Esophagus squamous epithelium (tissue), 5 donors: Measurements from ENCODE around the gene COL7A1. TPM values are rescaled to one million over a fixed set of nuclear protein-coding genes. Genes with fewer than 3 reads are reported as not detected.

ENCODE experiments used
- DNase-seq: peaks from one replicate; lab custom pipeline; 2025; lab: John Stamatoyannopoulos, UW
- H3K27ac ChIP-seq, 4 donors: fragments of 200-600 bp; sonication (generic); one replicate each; pipeline ENCODE4 v1.5.1; 2016 to 2019; ENCODE audit warnings: mild to moderate bottlenecking in 1 of 4
- H3K27me3 ChIP-seq, 4 donors: fragments of 200-600 bp; sonication (generic); 1 replicate in 3 of 4; 2 replicates in 1 of 4; pipeline versions ENCODE4 v1.5.1 to v1.6.0; 2017 to 2021; ENCODE audit warnings: antibody characterized with exemption in 1 of 4
- H3K36me3 ChIP-seq, 3 donors: fragments of 200-600 bp; sonication (generic); one replicate each; pipeline ENCODE4 v1.5.1; 2016 to 2019
- H3K4me1 ChIP-seq, 3 donors: fragments of 200-600 bp; sonication (generic); one replicate each; pipeline ENCODE4 v1.5.1; 2017 to 2019
- H3K4me3 ChIP-seq, 4 donors: fragments of 200-600 bp; sonication (generic); 1 replicate in 3 of 4; 2 replicates in 1 of 4; pipeline ENCODE4 v1.5.1; 2016 to 2019; ENCODE audit warnings: mild to moderate bottlenecking in 2 of 4, moderate library complexity in 1 of 4
- H3K9me3 ChIP-seq, 3 donors: fragments of 200-600 bp; sonication (generic); one replicate each; pipeline ENCODE4 v1.5.1; 2016 to 2019
- POLR2A ChIP-seq, 4 donors: fragments of 450-650 bp; IDR thresholded peaks; one replicate each; pipeline ENCODE4 v1.6.1; 2017; ENCODE audit warnings: antibody characterized with exemption in 4 of 4, mild to moderate bottlenecking in 4 of 4, moderate library complexity in 3 of 4
- WGBS, 2 donors: methylation state at CpG; one replicate each; pipeline ENCODE4 v1.1.5; 2018; 5-methylcytosine and 5-hydroxymethylcytosine counted together
- intact Hi-C: fragments of 100-400 bp; cut with DNase I; formaldehyde crosslinking; loops from one replicate; pipeline ENCODE4 v1.15.0; 2022
- total RNA-seq, 4 donors: library from RNA; depleted of rRNA; stranded (reverse); fragments of >200 nt; gene quantifications; one replicate each; pipeline ENCODE4 v1.1.0, GENCODE V29; 2016
- TF ChIP-seq, protein P1 (sequence below), 6 experiments: fragments of 450-650 bp in 4 of 6; fragments of 200-600 bp in 2 of 6; sonication (generic) in 2 of 6; IDR thresholded peaks; one replicate each; pipeline ENCODE4 v1.5.1; 2016 to 2019; ENCODE audit warnings: antibody characterized with exemption in 6 of 6, mild to moderate bottlenecking in 4 of 6, moderate library complexity in 4 of 6
- donor health status: DM: yes; HTN: yes; CAD: no.

Gene COL7A1
- total RNA-seq, 4 donors from 2014 or later = 52.8 to 125 (median 69.0) TPM

DNA sequence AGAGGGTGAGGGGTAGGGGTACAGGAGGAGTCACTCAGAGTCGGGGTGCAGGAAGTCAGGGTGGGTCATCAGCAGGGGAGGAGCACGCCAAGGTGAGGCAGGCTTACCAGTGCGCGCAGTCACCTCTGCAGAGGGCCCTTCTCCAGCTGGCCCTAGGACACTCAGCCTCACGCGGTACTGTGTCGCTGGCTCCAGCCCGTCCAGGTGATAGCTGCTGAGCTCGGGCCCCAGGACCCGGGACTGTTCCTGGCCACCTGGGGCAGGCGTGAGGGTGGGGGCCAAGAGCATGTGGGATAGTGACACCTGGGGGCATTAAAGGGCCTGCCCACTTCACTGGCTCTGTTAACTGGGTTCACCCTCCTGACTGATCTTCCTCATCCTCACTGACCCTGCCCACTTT is 7.4 kb downstream of the COL7A1 start:
- Histone ChIP-seq H3K36me3 (peaks cover 4 to 91% (median 11%) of the 10 kb centered on the region in 3 donors), H3K4me1 (peaks cover 0 to 16% (median 0%) of the 10 kb centered on the region in 3 donors), H3K9me3 (no peaks in the 10 kb centered on the region), H3K4me3 (no peak overlapping the region), H3K27ac (no peak overlapping the region), H3K27me3 (peaks cover 0 to under 1% (median 0%) of the 10 kb centered on the region in 4 donors)
- WGBS, 2 donors = 86 to 100% methylated on average over 4 to 11 of the region's 11 CpGs
- no peak for DNase-seq
- intact Hi-C loops = no loop called here
- no peak for TF ChIP-seq POLR2A (IDR thresholded peaks at IDR 0.05)
- TF ChIP-seq, protein P1, sequence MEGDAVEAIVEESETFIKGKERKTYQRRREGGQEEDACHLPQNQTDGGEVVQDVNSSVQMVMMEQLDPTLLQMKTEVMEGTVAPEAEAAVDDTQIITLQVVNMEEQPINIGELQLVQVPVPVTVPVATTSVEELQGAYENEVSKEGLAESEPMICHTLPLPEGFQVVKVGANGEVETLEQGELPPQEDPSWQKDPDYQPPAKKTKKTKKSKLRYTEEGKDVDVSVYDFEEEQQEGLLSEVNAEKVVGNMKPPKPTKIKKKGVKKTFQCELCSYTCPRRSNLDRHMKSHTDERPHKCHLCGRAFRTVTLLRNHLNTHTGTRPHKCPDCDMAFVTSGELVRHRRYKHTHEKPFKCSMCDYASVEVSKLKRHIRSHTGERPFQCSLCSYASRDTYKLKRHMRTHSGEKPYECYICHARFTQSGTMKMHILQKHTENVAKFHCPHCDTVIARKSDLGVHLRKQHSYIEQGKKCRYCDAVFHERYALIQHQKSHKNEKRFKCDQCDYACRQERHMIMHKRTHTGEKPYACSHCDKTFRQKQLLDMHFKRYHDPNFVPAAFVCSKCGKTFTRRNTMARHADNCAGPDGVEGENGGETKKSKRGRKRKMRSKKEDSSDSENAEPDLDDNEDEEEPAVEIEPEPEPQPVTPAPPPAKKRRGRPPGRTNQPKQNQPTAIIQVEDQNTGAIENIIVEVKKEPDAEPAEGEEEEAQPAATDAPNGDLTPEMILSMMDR (IDR thresholded peaks at IDR 0.05) = no peak

DNA sequence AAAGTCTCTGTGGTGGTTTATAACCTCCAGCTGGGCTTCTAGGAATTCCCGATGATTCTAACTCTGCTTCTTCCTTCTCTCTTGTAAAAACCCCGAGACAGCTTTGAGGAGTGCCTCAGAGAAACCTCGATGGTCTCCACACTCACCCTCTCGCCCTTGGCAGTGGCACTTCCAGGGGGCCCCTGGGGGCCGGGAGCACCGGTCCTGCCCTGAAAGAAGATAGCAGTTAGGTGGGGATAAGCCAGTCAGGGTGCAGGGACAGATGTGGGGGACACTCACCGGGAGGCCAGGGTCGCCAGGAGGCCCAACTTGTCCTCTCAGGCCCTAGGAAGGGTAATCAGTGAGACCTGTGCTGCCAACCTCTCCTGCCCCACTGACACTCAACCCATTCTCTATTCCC is 9.7 kb downstream of the COL7A1 start:
- TF ChIP-seq POLR2A (IDR thresholded peaks at IDR 0.05) = no peak
- TF ChIP-seq, protein P1 (IDR thresholded peaks at IDR 0.05) = no peak
- H3K9me3 ChIP-seq = no peaks in the 10 kb centered on the region
- no peak overlapping the region for H3K4me3 ChIP-seq
- H3K36me3 ChIP-seq = peaks cover 4 to 96% (median 11%) of the 10 kb centered on the region in 3 donors
- no peaks in the 10 kb centered on the region for H3K27me3 ChIP-seq
- no peaks in the 10 kb centered on the region for H3K4me1 ChIP-seq
- intact Hi-C loops = no loop called here
- 79 to 90% methylated on average over 2 to 3 of the region's 8 CpGs for WGBS, 2 donors
- no peak for DNase-seq
- H3K27ac ChIP-seq = no peak overlapping the region

DNA sequence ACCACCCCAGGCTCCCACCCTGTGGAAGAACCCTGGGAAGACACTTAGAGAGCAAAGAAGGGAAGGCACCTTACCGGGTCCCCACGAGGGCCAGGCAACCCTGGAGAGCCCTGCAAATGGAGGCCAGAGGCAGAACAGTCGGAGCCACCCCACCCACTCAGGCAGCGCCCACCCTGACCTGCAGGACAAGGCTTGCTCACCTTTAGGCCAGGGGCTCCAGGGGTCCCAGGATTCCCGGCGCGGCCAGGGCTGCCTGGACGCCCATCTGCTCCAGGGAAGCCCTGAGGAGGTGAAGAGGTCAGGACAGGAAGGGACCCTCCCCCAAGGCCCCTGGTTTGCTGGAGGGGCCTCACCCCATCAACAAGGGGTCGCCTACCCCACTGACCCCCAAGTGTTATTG is 10.3 kb downstream of the COL7A1 start:
- DNase-seq = no peak
- no peaks in the 10 kb centered on the region for H3K9me3 ChIP-seq
- H3K36me3 ChIP-seq = peaks cover 4 to 100% (median 11%) of the 10 kb centered on the region in 3 donors
- intact Hi-C loops = no loop called here
- H3K4me3 ChIP-seq = no peak overlapping the region
- no peaks in the 10 kb centered on the region for H3K4me1 ChIP-seq
- no peak overlapping the region for H3K27ac ChIP-seq
- TF ChIP-seq POLR2A (IDR thresholded peaks at IDR 0.05) = no peak
- TF ChIP-seq, protein P1 (IDR thresholded peaks at IDR 0.05) = no peak
- no peaks in the 10 kb centered on the region for H3K27me3 ChIP-seq
- WGBS, 2 donors = 70% methylated on average over 2 of the region's 9 CpGs; no CpG with 5 or more reads in 1 of the 2 donors

DNA sequence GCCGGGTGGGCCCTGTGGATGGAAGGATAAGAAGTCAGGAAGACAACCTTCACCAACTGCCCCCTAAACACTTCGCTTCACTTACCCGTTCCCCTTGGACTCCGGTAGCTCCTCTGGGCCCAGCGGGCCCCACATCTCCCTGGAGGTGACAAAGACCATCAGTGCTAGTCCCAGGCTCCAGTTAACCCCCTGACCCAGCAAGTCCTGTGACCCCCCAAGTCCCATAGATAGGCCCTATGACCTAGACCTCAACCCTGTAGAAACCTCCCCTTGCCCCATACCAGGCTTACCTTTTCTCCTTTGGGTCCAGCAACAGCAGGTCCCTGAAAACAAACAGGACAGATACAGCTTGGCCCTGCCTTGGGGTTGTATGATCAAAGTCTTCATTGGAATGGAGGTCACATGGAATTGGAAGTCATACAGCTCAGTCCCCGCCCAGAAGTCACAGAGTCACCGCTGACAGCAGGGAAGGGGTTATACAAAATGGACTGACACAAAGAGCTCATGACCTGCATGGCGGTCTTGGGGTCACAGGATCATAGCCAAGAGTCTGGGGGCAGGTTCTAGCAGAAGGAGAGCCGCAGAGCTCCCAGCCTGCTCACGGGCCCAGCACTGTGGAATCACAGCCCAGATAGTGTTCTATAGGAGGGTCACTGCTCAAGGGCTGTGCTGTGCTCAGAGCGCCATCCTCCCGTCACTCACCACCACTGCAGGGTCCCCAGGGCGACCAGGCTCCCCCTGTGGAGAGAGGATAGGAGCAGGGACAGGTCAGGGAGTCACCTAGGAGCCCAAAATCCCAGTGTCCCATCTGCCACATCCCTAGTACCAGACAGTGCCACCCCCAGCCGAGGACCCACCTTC is 13.3 kb downstream of the COL7A1 start:
- DNase-seq = no peak
- 83 to 96% methylated on average over 2 to 5 of the region's 14 CpGs for WGBS, 2 donors
- intact Hi-C loops = no loop called here
- Histone ChIP-seq H3K9me3 (no peaks in the 10 kb centered on the region), H3K4me3 (no peak overlapping the region), H3K36me3 (peaks cover 4 to 97% (median 7%) of the 10 kb centered on the region in 3 donors), H3K27ac (no peak overlapping the region), H3K27me3 (no peaks in the 10 kb centered on the region), H3K4me1 (peaks cover 0 to 5% (median 0%) of the 10 kb centered on the region in 3 donors)
- TF ChIP-seq, protein P1 (IDR thresholded peaks at IDR 0.05) = no peak
- TF ChIP-seq POLR2A (IDR thresholded peaks at IDR 0.05) = no peak

DNA sequence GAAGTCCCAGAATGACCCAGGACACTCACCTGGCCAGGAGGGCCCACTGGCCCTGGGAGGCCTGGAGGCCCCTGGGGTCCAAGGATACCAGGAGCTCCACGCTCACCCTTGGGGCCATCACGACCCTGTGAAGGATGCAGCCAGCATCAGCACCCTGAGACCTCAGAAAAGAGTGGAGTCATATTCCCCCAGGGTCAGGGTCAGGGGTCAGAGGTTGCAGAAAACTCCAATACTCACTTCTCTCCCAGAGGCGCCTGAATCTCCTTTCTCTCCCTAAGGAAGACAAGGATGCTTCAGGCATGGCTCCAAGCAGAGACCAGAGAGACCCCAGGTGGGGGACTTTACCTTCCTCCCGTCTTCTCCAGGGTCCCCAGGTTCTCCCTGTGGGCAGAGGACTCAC is 18.5 kb downstream of the COL7A1 start:
- H3K36me3 ChIP-seq = peaks cover 0 to 97% (median 0%) of the 10 kb centered on the region in 3 donors
- H3K27ac ChIP-seq = no peak overlapping the region
- no peak overlapping the region for H3K4me3 ChIP-seq
- no peak for TF ChIP-seq POLR2A (IDR thresholded peaks at IDR 0.05)
- TF ChIP-seq, protein P1 (IDR thresholded peaks at IDR 0.05) = no peak
- intact Hi-C loops = no loop called here
- WGBS, 2 donors = 77 to 90% methylated on average over 2 of the region's 4 CpGs
- no peak for DNase-seq
- H3K9me3 ChIP-seq = no peaks in the 10 kb centered on the region
- H3K4me1 ChIP-seq = peaks cover 0 to 5% (median 0%) of the 10 kb centered on the region in 3 donors
- H3K27me3 ChIP-seq = no peaks in the 10 kb centered on the region
